Superior temporal gyrus (tissue), 1 donor: ENCODE data around the gene GPX2.

ENCODE experiments used
- DNase-seq: peaks from one replicate; pipeline ENCODE4 v3.0.0-alpha.2; 2016; ENCODE audit errors: extremely low spot score

GPX2 gene

GRCh38 chr14:64939817-64940190 is 2.7 kb downstream of the GPX2 start:
- DNase-seq = no peak

- DNase-seq = no peak
Observed at GRCh38 chr14:64938972-64939816, 3.4 kb downstream of the GPX2 start.

- peak; percentile 58 for DNase-seq
Observed at GRCh38 chr14:64937821-64938193, 4.7 kb downstream of the GPX2 start.

GRCh38 chr14:64937171-64937820 is 5.2 kb downstream of the GPX2 start:
- DNase-seq = no peak

- DNase-seq = no peak
Observed at GRCh38 chr14:64935508-64935907, 7.0 kb downstream of the GPX2 start.

- DNase-seq = no peak
Observed at GRCh38 chr14:64934338-64934929, 8.1 kb downstream of the GPX2 start.

GRCh38 chr14:64932231-64932630 is 10.3 kb downstream of the GPX2 start:
- DNase-seq = no peak

GRCh38 chr14:64931123-64931522 is 11.4 kb downstream of the GPX2 start:
- DNase-seq = no peak

GRCh38 chr14:64930085-64930843 is 12.3 kb downstream of the GPX2 start:
- no peak for DNase-seq

- DNase-seq = no peak
Observed at GRCh38 chr14:64929014-64929359, 13.6 kb downstream of the GPX2 start.

GRCh38 chr14:64928239-64929013 is 14.1 kb downstream of the GPX2 start:
- DNase-seq = no peak

- DNase-seq = no peak
Observed at GRCh38 chr14:64927031-64927430, 15.5 kb downstream of the GPX2 start.

GRCh38 chr14:64926398-64926995 is 16.0 kb downstream of the GPX2 start:
- no peak for DNase-seq

- no peak for DNase-seq
Observed at GRCh38 chr14:64923015-64923414, 19.5 kb downstream of the GPX2 start.

GRCh38 chr14:64920465-64920864 is 22.1 kb downstream of the GPX2 start:
- no peak for DNase-seq

GRCh38 chr14:64919618-64920017 is 22.9 kb downstream of the GPX2 start:
- no peak for DNase-seq

GRCh38 chr14:64919215-64919614 is 23.3 kb downstream of the GPX2 start:
- no peak for DNase-seq

GRCh38 chr14:64918216-64918615 is 24.3 kb downstream of the GPX2 start:
- DNase-seq = no peak

- DNase-seq = no peak
Observed at GRCh38 chr14:64915797-64916196, 26.7 kb downstream of the GPX2 start.

GRCh38 chr14:64915029-64915424 is 27.5 kb downstream of the GPX2 start:
- no peak for DNase-seq
